Thyroid gland (tissue), 4 donors: ENCODE data around the gene IL4I1. TPM values are rescaled to one million over a fixed set of nuclear protein-coding genes. Genes with fewer than 3 reads are reported as not detected.

Experiments used
- DNase-seq, 2 donors: peaks; one replicate each; pipeline ENCODE4 v3.0.0-alpha.2; 2019
- H3K27ac ChIP-seq, 3 donors: fragments of 200-600 bp; sonication (generic); 1 replicate in 2 of 3; 2 replicates in 1 of 3; pipeline ENCODE4 v1.5.1; 2016 to 2019; ENCODE audit warnings: mild to moderate bottlenecking in 1 of 3, moderate library complexity in 1 of 3
- H3K27me3 ChIP-seq: fragments of 200-600 bp; sonication (generic); one replicate; pipeline ENCODE4 v1.5.1; 2019
- H3K36me3 ChIP-seq, 2 donors: fragments of 200-600 bp; sonication (generic); one replicate each; pipeline ENCODE4 v1.5.1; 2016 to 2019
- H3K4me1 ChIP-seq, 2 donors: fragments of 200-600 bp; sonication (generic); one replicate each; pipeline ENCODE4 v1.5.1; 2017 to 2019
- H3K4me3 ChIP-seq, 3 donors: fragments of 200-600 bp; sonication (generic); replicated peaks in 1 of 3; 1 replicate in 2 of 3; 2 replicates in 1 of 3; pipeline ENCODE4 v1.5.1; 2016; ENCODE audit warnings: mild to moderate bottlenecking in 1 of 3
- H3K9me3 ChIP-seq: fragments of 200-600 bp; sonication (generic); one replicate; pipeline ENCODE4 v1.5.1; 2017
- CTCF ChIP-seq, 6 experiments: fragments of 200-600 bp in 3 of 6; fragments of 450-650 bp in 3 of 6; sonication (generic) in 3 of 6; IDR thresholded peaks; one replicate each; pipeline ENCODE4 v1.5.1; 2016 to 2019; ENCODE audit warnings: antibody characterized with exemption in 6 of 6, mild to moderate bottlenecking in 2 of 6, inconsistent platforms in 1 of 6, moderate library complexity in 1 of 6
- POLR2A ChIP-seq, 2 donors: fragments of 450-650 bp; IDR thresholded peaks; one replicate each; pipeline ENCODE4 v1.6.1; 2017; ENCODE audit warnings: antibody characterized with exemption in 2 of 2, mild to moderate bottlenecking in 2 of 2, moderate library complexity in 1 of 2
- WGBS, 2 donors: methylation state at CpG; one replicate each; pipeline ENCODE4 v1.1.5; 2017; 5-methylcytosine and 5-hydroxymethylcytosine counted together
- intact Hi-C: fragments of 100-400 bp; cut with DNase I; formaldehyde crosslinking; loops from one replicate; pipeline ENCODE4 v1.15.1; 2023
- microRNA-seq: library from miRNA; unstranded; fragments of <30 nt; microRNA quantifications from one replicate; pipeline ENCODE4, GENCODE V29; 2016
- small RNA-seq: library from RNA; depleted of rRNA; stranded (forward); fragments of <200 nt; gene quantifications from one replicate; pipeline ENCODE3, GENCODE V24; 2016
- total RNA-seq, 4 donors: library from RNA; depleted of rRNA; stranded (reverse); fragments of >200 nt; gene quantifications; one replicate each; pipeline ENCODE4 v1.2.3, GENCODE V29; 2016

Gene IL4I1
- total RNA-seq, 4 donors from 2014 or later: 0.83 TPM; not detected in 3

GRCh38 chr19:49843265-49843664 lies 53.4 kb downstream of the IL4I1 start:
- intact Hi-C loops: no loop called here
- no peaks in the 10 kb centered on the region for H3K9me3 ChIP-seq
- H3K4me1 ChIP-seq: no peaks in the 10 kb centered on the region
- H3K36me3 ChIP-seq: peaks cover 5 to 14% of the 10 kb centered on the region in 2 donors
- TF ChIP-seq POLR2A (IDR thresholded peaks at IDR 0.05) (no peak), CTCF (IDR thresholded peaks at IDR 0.05) (no peak)
- no peaks in the 10 kb centered on the region for H3K27me3 ChIP-seq
- DNase-seq: no peak
- no peak overlapping the region for H3K4me3 ChIP-seq
- H3K27ac ChIP-seq: no peak overlapping the region
- WGBS, 2 donors: 87 to 94% methylated on average over 3 of the region's 3 CpGs

- WGBS, 2 donors: 49 to 66% methylated on average over 17 of the region's 17 CpGs
- Histone ChIP-seq H3K27me3 (no peaks in the 10 kb centered on the region), H3K4me3 (no peak overlapping the region), H3K4me1 (no peaks in the 10 kb centered on the region), H3K9me3 (no peaks in the 10 kb centered on the region), H3K27ac (peak overlapping the region in 1 of 3 donors; percentile 38), H3K36me3 (peaks cover 27 to 29% of the 10 kb centered on the region in 2 donors)
- TF ChIP-seq CTCF (IDR thresholded peaks at IDR 0.05): no peak
- no peak for TF ChIP-seq POLR2A (IDR thresholded peaks at IDR 0.05)
- intact Hi-C loops: no loop called here
- peak; percentile 79 to 88 for DNase-seq
These were observed 55.9 kb downstream of the IL4I1 start for GRCh38 chr19:49840736-49841249.

- no peak for TF ChIP-seq CTCF (IDR thresholded peaks at IDR 0.05)
- no peak for TF ChIP-seq POLR2A (IDR thresholded peaks at IDR 0.05)
- Histone ChIP-seq H3K27ac (peak overlapping the region in 1 of 3 donors; percentile 38), H3K36me3 (peaks cover 31 to 33% of the 10 kb centered on the region in 2 donors), H3K4me3 (no peak overlapping the region), H3K27me3 (no peaks in the 10 kb centered on the region), H3K9me3 (no peaks in the 10 kb centered on the region), H3K4me1 (no peaks in the 10 kb centered on the region)
- intact Hi-C loops: no loop called here
- no peak for DNase-seq
- WGBS, 2 donors: 80 to 87% methylated on average over 11 of the region's 11 CpGs
These were observed 56.4 kb downstream of the IL4I1 start for GRCh38 chr19:49840321-49840720.

GRCh38 chr19:49839713-49840112 lies 57.0 kb downstream of the IL4I1 start:
- intact Hi-C loops: no loop called here
- Histone ChIP-seq H3K4me1 (no peaks in the 10 kb centered on the region), H3K36me3 (peaks cover 37 to 39% of the 10 kb centered on the region in 2 donors), H3K27ac (no peak overlapping the region), H3K27me3 (no peaks in the 10 kb centered on the region), H3K4me3 (no peak overlapping the region), H3K9me3 (no peaks in the 10 kb centered on the region)
- no peak for DNase-seq
- 95 to 96% methylated on average over 11 of the region's 11 CpGs for WGBS, 2 donors
- no peak for TF ChIP-seq POLR2A (IDR thresholded peaks at IDR 0.05)
- TF ChIP-seq CTCF (IDR thresholded peaks at IDR 0.05): no peak

Small RNA genes within 50 kb of the gene (microRNA-seq; reads per million reads assigned to microRNA genes)
- gene MIR4749: 1.8 reads per million
- not detected for gene MIR4750

Small RNA genes within 50 kb of the gene (small RNA-seq; reads per million reads assigned to genes)
- gene MIR4749: not detected

Other genes with a start within 250 kb of the IL4I1 start
- gene IRF3, start 231.0 kb downstream of the IL4I1 start, total RNA-seq: 10 to 100 TPM; 41.5 to 62.5 (median 52.3) TPM
- gene BCL2L12, start 231.0 kb downstream of the IL4I1 start, total RNA-seq: 1 to 10 TPM; 4.7 to 8.1 (median 7.2) TPM
- 100 to 1,000 TPM; 117 to 156 (median 139) TPM for gene PRMT1, start 219.6 kb downstream of the IL4I1 start, total RNA-seq
- gene ADM5, start 207.3 kb downstream of the IL4I1 start, total RNA-seq: 1 to 10 TPM in 1 of 4 donors, under 1 TPM in 2, not detected in 1; 0.38 to 2.7 (median 0.45) TPM
- gene CPT1C, start 205.8 kb downstream of the IL4I1 start, total RNA-seq: 1 to 10 TPM; 1.9 to 3.9 (median 2.6) TPM
- gene TSKS, start 133.6 kb downstream of the IL4I1 start, total RNA-seq: under 1 TPM in 2 of 4 donors, not detected in 2; 0.22 to 0.81 TPM
- gene AP2A1, start 129.9 kb downstream of the IL4I1 start, total RNA-seq: 10 to 100 TPM; 48.4 to 77.6 (median 66.9) TPM
- gene FUZ, start 83.6 kb downstream of the IL4I1 start, total RNA-seq: 10 to 100 TPM; 20.1 to 40.1 (median 33.3) TPM
- gene MED25, start 78.6 kb downstream of the IL4I1 start, total RNA-seq: 10 to 100 TPM; 42.6 to 50.2 (median 44.9) TPM
- 100 to 1,000 TPM in 2 of 4 donors, 10 to 100 TPM in 2; 88.3 to 148 (median 98.9) TPM for gene PTOV1, start 45.7 kb downstream of the IL4I1 start, total RNA-seq
- 100 to 1,000 TPM in 1 of 4 donors, 10 to 100 TPM in 3; 54.6 to 124 (median 84.3) TPM for gene PNKP, start 29.3 kb downstream of the IL4I1 start, total RNA-seq
- 10 to 100 TPM; 16.7 to 26.0 (median 21.5) TPM for gene AKT1S1, start 19.5 kb downstream of the IL4I1 start, total RNA-seq
- 10 to 100 TPM; 28.5 to 41.9 (median 39.7) TPM for gene TBC1D17, start 19.2 kb downstream of the IL4I1 start, total RNA-seq
- gene ATF5, start 32.3 kb upstream of the IL4I1 start, total RNA-seq: 10 to 100 TPM in 1 of 4 donors, 1 to 10 TPM in 3; 6.3 to 17.9 (median 8.0) TPM
- 10 to 100 TPM; 27.5 to 32.3 (median 30.5) TPM for gene NUP62, start 32.6 kb upstream of the IL4I1 start, total RNA-seq
- gene SIGLEC11, start 64.3 kb upstream of the IL4I1 start, total RNA-seq: 1 to 10 TPM in 2 of 4 donors, under 1 TPM in 2; 0.33 to 1.7 (median 0.92) TPM
- gene VRK3, start 128.5 kb upstream of the IL4I1 start, total RNA-seq: 10 to 100 TPM; 34.7 to 52.1 (median 46.8) TPM
- 10 to 100 TPM in 3 of 4 donors, 1 to 10 TPM in 1; 7.7 to 15.5 (median 10.5) TPM for gene ZNF473, start 129.1 kb upstream of the IL4I1 start, total RNA-seq